HG03045 (cell line): ENCODE measurements around the gene S100A1.
"Not testable (repeated sequence)": the region's sequence is repeated elsewhere in the genome, so short reads cannot be mapped to it uniquely, and the experiment has no call there.

Source experiments
- ATAC-seq: cut with Tn5 transposase; IDR thresholded peaks from one replicate; pipeline ENCODE4 v1.9.1; 2021; ENCODE audit warnings: mild to moderate bottlenecking, moderate library complexity; ENCODE audit not compliant: unreplicated experiment

The S100A1 gene

DNA sequence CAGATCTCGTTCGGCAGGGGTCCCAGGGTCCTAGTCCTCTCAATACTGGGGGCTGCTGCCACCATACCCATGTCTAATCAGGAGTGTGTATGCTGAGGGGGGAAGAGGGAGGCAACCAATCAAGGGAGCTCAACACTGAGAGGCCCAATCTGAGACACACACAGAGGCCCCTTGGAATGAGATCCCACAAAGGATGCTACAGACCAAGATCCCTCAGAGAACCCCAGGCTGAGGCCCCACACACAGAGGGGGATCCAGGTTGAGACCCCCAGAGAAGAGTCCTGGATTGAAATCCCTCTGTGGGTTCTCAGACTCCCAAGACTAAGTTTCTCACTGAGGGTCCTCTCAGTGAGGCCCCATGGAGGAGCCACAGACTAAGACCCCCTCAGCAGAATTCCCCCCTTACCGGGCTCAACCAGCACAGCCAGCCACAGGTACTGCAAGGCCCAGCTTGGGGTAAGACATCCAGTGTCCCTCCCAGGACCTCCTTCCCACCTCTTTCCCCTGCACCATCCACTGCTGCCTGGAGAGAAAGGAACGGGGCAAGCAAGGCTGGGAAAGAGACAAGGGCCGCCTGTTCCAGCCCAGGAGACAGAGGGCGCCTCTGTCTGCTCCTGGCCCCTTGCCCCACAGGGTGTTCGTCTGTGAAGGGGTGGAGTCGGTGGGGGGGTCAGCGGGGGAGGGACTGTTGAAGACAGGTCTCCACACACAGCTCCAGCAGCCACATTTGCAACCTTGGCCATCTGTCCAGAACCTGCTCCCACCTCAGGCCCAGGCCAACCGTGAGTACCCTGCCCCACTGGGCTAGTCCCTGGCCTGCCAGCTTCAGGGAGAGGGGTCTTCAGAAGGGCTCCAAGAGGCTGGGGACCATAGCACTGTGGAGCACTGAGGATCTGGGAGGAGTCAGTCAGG is at the start of gene S100A1:
TSS of gene S100A1 (plus strand) at position 720 of the 912 bp plus-strand sequence. CDS start 2,088 bp downstream, outside the sequence.
- no peak for ATAC-seq

DNA sequence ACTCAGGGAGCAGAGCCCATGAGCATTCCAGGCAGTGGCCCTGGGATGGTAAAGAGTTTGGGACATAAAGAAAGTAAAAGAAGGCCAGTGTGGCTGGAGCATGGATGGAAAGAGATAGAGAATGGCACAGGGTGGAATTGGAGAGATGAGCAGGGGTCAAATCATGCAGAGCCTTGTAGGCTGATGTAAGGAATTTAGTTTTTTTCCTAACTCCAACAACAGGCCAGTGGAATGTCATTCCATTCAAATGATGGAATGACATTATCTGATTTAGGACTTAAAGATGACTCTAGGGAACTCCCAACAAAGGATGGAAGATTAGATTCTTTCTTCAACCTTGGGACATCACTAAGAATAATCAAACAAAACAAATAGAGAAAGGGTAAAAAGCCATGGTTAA is 49.7 kb upstream of the S100A1 start:
- no peak for ATAC-seq

DNA sequence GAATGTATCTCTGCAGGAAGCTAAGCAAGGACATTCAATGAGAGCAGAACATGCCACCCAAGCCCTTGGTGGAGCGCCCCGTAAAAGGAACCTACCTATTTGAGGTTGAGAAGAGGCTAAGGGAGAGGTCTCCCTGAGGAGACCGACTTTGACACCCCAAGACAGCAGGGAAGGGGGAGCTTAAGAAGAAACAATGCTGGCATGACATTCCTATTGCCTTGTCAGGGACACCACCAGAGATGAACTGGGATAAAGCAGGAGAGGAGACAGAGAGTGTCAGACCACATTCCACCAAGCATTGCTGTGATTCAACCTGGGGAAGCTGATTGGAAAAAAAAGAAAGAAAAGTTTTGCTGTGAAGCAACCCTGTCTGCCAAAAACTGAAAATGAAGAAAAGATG is 49.3 kb upstream of the S100A1 start:
- no peak for ATAC-seq

DNA sequence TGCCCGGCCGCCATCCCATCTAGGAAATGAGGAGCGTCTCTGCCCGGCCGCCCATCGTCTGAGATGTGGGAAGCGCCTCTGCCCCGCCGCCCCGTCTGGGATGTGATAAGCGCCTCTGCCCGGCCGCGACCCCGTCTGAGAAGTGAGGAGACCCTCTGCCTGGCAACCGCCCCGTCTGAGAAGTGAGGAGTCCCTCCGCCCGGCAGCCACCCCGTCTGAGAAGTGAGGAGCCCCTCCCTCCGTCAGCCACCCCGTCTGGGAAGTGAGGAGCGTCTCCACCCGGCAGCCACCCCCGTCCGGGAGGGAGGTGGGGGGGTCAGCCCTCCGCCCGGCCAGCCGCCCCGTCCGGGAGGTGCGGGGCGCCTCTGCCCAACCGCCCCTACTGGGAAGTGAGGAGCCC is 45.4 kb upstream of the S100A1 start:
- ATAC-seq = not testable (repeated sequence)

DNA sequence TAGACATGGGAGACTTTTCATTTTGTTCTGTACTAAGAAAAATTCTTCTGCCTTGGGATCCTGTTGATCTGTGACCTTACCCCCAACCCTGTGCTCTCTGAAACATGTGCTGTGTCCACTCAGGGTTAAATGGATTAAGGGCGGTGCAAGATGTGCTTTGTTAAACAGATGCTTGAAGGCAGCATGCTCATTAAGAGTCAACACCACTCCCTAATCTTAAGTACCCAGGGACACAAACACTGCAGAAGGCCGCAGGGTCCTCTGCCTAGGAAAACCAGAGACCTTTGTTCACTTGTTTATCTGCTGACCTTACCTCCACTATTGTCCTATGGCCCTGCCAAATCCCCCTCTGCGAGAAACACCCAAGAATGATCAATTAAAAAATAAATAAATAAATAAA is 44.7 kb upstream of the S100A1 start:
- not testable (repeated sequence) for ATAC-seq

DNA sequence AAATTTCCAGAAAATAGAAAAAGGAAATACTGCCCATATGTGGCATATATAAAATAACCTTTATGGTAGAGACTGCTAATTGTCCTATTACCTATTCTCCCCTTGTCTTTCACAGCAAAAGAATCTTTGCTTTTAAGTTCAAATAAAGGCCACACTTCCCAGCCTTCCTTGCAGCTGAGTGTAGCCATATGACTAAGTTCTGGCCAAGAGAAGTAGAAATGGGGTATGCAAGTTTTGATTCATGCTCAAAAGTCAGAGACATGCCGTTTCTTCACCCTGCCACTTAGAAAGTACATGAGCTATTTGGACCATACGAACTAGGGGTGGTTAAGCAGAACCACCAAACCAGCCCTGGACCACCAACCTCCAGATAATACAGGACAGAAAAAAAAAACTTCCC is 44.3 kb upstream of the S100A1 start:
- no peak for ATAC-seq

DNA sequence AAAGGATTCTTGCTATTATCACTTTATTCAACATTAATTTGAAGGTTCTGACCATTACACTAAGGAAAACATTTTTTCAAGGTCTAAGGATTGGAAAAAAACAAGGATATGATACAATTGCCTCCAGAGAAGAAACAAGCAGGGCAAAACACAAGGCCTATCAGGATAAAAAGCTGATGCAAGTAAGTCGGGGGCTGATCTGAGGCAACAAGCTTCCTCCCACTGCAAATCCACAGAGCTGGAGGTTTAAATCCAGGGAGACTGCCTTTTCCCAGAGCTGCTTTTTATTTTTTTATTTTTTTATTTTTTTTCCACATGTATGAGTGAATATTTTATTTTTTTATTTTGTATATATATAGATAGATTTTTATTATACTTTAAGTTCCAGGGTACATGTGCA is 43.2 kb upstream of the S100A1 start:
- no peak for ATAC-seq

DNA sequence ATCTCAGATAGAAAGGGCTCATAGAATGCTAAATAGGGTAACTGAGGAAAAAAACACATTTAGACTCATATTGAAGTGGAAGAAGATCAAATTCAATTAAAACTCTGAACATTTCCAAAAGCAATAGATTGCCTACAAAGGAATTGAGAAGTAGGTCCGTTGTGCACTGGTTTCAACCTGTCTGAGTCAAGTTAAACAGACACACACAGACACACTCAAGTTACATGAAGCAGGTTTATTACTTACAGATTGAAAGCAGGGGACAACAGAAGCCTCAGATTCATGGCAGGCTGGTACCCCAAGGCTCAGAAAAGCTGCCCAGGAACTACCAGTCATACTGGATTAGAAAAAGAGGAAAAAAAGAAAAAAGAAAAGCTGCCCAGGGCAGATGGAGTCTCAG is 41.9 kb upstream of the S100A1 start:
- no peak for ATAC-seq

DNA sequence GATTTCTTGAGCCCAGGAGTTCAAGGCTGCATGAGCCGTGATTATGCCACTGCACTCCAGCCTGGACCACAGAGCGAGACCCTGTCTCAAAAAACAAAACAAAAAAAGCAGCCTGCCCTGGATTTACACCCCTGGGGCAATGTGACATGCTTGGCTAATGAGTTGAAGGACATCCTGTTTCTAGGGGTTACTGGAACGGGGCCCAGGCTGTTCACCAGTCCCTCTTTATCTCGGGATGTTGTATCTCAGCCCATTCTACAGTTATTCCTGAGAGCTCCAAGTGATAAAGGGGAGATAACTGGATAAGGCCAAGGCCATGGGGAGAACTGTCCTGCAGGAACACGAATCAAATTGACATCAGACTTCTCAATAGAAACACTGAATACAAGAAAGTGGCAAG is 40.9 kb upstream of the S100A1 start:
- no peak for ATAC-seq

DNA sequence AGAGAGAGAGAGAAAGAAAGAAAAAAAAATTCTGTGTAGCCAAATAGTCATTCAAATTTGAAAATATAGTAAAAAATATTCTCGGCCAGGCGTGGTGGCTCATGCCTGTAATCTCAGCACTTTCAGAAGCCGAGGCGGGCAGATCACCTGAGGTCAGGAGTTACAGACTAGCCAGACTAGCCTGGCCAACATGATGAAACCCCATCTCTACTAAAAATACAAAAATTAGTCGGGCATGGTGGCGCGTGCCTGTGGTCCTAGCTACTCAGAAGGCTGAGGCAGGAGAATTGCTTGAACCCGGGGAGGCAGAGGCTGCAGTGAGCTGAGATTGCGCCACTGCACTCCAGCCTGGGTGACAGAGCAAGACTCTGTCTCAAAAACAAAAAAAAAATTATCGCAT is 40.2 kb upstream of the S100A1 start:
- not testable (repeated sequence) for ATAC-seq

DNA sequence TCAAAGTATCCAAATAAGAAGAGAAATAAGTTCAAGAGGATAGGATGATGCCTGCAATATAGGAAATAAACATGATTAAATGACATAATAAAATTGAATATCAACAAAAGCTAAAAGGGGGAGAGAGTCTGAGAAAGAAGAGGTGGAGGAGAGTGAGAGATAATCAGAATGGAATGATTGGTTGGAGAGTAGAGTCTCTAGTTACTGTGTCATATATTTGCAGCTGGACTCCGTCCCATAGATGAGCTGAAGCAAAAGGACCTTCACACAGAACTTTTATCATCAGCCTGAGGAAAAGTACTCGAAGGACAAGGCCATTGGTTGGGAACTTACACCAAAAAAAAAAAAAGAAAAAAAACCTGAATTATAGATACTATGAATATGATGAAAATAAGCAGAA is 39.8 kb upstream of the S100A1 start:
- no peak for ATAC-seq

DNA sequence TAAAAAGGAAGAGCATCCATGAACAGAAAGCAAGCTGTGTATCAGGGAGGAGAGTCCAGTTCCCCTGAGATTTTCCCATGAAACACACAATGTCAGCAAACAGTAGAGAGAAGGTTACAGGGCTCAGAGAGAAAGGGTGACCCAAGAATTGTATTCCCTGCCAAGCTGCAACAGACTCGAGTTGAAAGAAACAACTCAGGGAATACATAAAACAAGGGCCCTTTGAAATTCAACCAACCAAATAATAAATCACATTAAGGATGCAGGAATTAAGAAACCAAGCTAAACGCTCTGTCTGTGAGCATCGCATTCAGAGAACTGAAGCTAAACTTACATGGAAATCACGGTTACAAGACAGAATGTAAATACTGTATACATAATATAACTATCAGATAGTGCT is 35.5 kb upstream of the S100A1 start:
- ATAC-seq = no peak

DNA sequence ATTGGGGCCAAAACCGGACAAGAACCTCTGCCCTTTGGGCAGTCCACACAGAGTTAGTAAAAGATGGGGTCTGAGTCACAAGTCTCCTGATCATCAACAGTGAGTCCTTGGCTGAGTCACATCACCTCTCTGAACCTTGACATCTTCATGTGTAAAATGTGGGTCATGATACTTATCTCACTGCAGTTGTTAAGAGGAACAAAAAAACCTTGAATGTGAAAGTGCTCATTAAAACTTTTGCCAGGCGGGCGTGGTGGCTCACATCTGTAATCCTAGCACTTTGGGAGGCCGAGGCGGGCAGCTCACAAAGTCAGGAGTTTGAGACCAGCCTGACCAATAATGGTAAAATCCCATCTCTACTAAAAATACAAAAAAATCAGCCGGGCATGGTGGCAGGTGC is 31.0 kb upstream of the S100A1 start:
- ATAC-seq = no peak

DNA sequence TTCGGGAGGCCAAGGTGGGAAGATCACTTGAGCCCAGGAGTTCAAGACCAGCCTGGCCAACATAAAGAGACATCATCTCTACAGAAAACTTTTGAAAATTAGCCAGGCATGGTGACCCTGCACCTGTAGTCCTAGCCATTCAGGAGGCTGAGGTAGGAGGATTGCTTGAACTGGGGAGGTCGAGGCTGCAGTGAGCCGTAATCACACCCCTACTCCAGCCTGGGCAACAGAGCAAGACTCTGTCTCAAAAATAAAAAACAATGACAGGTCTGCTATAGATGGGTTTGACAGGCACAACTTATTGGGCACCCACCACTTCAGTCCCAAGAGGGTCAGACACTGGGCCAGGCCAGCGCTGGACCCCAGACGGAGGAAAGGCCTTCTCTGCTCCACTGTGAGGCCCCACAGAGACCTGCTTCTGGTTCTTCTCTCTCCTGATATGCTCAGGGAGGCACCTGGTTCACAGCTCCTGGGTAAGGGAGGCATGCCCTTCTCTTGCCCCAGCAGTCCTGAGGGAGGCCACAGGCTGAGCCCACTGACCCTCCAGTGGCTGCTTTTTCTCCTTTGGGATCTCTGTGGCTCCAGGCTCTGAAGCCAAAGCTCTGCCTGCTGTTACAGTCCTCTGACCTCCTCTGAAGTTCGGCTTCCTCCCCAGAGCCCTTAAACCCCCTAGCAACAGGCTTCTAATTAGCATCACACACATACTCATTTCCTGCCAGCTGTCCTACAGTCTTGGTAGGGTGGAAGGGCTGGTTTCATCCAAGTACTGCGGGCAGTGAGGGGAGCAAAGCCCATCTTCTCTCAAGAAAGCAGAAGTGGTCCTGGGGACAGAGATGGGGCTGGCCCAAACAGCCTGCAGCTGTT is 29.7 kb upstream of the S100A1 start:
- peak; percentile 95 for ATAC-seq

DNA sequence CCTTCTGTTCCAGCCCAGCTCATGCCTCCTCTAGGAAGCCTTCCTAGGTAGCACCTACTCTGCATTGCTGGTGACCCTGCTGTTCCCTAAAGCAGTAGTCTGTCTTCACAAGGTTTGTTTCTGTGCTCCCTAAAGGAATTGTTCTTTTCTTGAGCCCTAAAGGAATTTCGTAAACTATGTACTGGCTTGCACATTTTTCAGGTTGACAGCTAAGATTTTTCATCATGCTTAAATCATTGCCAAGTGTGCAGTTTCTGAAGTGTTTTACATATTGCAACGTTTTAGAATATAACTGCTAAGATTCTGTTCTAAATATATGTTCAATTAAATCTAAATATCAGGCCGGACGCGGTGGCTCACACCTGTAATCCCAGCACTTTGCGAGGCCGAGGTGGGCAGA is 28.4 kb upstream of the S100A1 start:
- ATAC-seq = no peak

DNA sequence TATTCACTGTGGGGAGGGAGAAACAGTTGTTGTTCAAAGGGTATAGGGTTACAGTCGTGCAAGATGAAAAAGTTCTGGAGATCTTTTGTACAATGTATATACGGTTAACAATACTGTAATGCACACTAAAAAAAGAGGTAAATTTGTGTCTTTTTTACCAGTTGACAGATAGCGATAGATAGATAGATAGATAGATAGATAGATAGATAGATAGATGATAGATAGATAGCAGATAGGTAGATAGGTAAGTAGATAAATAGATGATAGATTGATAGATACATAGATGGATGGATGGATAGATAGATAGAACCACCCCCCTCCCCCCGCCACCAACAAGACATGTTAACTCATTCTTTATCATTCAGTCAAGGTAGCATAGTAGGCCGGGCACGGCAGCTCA is 25.5 kb upstream of the S100A1 start:
- ATAC-seq = no peak

DNA sequence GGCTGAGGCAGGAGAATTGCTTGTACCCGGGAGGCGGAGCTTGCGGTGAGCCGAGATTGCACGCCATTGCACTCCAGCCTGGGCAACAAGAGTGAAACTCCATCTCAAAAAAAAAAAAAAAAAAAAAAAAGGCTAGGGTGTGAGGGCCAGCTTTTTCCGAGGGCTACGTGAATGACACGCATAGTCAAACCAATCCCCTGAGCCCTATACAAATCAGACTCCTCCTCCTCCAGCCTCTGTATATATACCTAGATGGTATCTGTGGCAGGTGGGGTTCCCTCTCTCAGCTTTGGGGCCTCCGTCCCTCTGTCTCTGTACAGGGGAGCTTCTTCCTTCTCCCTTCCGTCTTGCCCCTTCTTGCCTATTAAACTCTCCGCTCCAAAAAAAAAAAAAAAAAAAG is 22.0 kb upstream of the S100A1 start:
- no peak for ATAC-seq

DNA sequence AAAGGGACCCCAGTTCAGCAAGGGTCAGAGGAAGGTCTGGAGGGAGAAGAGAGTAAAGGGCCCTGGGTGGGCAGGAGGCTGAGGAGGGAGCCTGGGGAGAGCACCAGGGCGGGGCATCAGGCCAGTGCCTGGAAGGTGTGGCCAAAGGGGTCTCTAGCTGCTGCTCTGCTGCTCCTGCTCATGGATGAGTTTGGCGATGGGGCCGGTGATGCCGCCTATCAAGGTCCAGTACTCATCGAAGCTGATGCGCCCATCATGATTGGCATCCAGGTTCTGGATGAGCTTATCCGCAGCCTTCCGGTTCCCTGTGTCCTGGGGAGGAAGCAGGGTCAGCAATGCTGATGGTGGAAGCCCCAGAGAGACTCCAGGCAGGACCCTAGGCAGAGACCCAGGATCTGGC is 20.9 kb upstream of the S100A1 start:
- no peak for ATAC-seq

DNA sequence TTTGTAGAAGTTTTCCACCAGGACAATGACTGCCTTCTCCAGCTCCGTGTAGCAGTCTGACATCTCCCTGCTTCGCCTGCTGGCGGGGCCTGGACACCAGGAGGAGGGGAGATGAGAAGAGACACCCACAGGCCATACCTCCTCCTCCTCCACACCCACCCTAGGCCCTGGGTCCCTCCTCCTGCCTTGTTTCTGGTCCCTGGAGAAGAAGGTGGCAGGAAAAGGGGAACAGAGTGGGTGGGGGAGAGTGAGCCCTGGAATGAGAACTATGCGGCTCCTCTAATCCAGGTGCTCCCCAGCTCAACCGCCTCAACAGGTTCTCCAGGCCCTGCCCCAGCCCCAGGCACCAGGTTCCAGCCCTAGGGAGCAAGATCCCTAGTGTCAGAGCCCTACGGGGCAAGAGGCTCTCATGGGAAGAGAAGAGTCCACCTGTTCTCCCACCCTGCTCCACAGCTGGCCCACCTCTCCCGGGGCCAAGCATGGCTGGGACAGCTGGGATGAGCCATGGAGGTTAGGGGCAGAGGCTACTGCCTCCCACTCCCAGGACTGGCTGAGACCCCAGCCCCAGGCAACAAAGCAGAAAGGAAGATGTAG is 20.0 kb upstream of the S100A1 start:
- ATAC-seq = no peak

DNA sequence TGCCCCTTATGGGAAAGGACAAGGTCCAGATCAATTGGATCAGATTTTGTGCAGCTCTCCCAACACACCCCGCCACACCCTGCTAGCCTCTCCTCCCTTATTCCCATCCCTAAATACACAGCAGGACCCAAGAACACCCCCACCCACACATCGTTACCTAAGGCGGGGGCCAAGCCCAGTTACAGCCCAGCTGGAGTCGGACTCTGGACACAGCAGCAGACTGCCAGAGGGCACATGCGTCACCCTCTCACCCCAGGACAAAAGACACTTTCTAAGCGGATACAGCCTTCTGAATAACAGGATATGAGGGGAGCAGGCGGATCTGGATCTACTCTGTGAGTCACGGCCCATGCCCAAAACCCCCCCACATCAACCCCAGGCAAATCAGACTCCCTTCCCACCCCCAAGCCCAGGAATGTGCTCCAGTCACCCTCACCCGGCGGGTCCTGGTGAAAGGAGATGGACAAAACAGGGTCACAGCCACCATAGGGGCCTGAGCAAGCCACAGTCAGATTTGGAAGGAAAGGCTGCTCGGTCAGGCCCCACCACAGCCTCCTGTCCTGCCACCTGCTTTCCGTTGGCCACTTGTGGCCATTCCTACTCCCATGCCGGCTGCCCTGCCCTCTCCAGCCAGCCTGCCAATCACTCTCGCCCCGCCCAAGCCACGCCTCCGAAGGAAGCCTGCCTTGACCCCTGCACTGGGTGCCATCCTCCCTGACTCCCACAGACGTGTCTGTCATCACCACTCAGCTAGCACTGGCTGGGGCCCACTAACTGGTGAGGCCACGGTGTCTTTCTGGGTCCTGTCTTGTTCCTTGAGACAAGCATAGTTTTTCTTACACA is 19.3 kb upstream of the S100A1 start:
- ATAC-seq = no peak

DNA sequence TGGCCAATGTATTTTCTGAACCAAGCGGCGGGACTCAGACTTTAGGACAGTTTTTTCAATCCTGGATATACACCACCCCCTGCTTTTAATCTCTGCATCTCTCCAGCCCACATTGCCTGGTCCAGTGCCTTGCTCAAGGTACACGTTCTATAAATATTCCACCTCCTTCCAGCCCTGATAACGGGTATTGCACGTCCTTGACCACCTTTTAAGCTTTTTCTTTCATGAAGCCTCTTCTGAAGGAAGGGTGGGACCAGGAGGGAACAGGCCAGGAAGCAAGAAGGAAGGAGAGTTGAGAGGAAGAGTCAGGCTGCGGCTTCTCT is 18.7 kb upstream of the S100A1 start:
- ATAC-seq = no peak
